ENCODE measurements around the gene SMG6.
A peak's percentile ranks its signal among the peaks of the same experiment; 100 is the strongest.

Gene SMG6

DNA sequence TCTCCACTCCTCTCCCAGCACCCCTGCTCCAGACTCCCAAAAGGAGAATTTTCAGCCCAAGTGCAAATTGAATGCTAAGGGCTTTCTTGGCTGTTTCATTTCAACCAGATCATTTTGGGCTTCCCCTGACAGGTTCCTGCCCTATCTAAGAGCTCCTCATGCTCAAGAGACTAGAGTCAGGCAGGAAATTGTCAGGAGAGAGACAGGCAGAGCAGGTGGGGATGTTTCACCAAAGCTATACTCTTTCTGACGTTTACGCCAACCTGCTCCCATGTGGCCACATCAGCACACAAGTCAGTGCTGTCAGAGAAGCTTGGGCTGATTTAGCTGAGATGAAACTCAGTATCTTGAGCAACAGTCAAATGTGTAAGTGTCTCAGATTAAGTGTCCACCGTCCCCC lies 217.3 kb downstream of the SMG6 start:
- H3K9ac ChIP-seq (ENCODE audit: low read length) = no peak overlapping the region
- no peaks in the 10 kb centered on the region for H3K27me3 ChIP-seq (ENCODE audit: insufficient read depth, low read length)
- no peaks in the 10 kb centered on the region for H3K9me3 ChIP-seq (ENCODE audit: low read length)
- peak overlapping the region; percentile 70 for H3K27ac ChIP-seq (ENCODE audit: low read depth, low read length, poor library complexity, severe bottlenecking)
- TF ChIP-seq, protein P1, sequence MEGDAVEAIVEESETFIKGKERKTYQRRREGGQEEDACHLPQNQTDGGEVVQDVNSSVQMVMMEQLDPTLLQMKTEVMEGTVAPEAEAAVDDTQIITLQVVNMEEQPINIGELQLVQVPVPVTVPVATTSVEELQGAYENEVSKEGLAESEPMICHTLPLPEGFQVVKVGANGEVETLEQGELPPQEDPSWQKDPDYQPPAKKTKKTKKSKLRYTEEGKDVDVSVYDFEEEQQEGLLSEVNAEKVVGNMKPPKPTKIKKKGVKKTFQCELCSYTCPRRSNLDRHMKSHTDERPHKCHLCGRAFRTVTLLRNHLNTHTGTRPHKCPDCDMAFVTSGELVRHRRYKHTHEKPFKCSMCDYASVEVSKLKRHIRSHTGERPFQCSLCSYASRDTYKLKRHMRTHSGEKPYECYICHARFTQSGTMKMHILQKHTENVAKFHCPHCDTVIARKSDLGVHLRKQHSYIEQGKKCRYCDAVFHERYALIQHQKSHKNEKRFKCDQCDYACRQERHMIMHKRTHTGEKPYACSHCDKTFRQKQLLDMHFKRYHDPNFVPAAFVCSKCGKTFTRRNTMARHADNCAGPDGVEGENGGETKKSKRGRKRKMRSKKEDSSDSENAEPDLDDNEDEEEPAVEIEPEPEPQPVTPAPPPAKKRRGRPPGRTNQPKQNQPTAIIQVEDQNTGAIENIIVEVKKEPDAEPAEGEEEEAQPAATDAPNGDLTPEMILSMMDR (IDR thresholded peaks at IDR 0.05; ENCODE audit: low read length) = no peak
- TF ChIP-seq EZH2 (IDR thresholded peaks at IDR 0.05; ENCODE audit: borderline replicate concordance, low read length) = no peak
- H3K9me2 ChIP-seq (ENCODE audit: low read depth, low read length) = no peaks in the 10 kb centered on the region
- no peak overlapping the region for H2AFZ ChIP-seq (ENCODE audit: low read length)
- no peaks in the 10 kb centered on the region for H4K20me1 ChIP-seq (ENCODE audit: insufficient read depth, low read length)
- peaks cover 7% of the 10 kb centered on the region; the same call in 1 of the 2 replicates for H3K36me3 ChIP-seq (ENCODE audit: insufficient read depth, low read length)
- H3K4me3 ChIP-seq (ENCODE audit: low read depth, low read length, poor library complexity, severe bottlenecking) = no peak overlapping the region
- peaks cover 51% of the 10 kb centered on the region for H3K4me1 ChIP-seq (ENCODE audit: insufficient read depth, low read length, severe bottlenecking)
- no peaks in the 10 kb centered on the region for H3K79me2 ChIP-seq (ENCODE audit: insufficient read depth, low read length)
- H3F3A ChIP-seq (ENCODE audit: insufficient read depth, low read length) = no peaks in the 10 kb centered on the region
- no peak overlapping the region for H3K4me2 ChIP-seq (ENCODE audit: low read length)

DNA sequence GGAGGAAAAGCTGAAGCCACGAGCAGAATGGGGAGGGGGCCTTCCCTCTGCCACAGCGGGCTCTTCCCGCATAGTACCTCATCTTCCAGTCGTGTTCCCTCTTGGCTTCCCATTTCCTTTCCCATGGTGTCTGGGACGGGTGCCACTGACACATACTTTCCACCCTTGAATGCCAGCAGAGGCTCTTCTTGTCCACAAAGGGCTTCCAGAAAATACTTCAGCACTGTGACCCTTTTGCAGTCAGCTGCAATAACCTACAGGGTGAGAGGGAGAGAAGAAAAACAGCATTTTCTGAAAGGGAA lies 218.0 kb downstream of the SMG6 start:
- no peaks in the 10 kb centered on the region for H3F3A ChIP-seq (ENCODE audit: insufficient read depth, low read length)
- no peaks in the 10 kb centered on the region for H4K20me1 ChIP-seq (ENCODE audit: insufficient read depth, low read length)

DNA sequence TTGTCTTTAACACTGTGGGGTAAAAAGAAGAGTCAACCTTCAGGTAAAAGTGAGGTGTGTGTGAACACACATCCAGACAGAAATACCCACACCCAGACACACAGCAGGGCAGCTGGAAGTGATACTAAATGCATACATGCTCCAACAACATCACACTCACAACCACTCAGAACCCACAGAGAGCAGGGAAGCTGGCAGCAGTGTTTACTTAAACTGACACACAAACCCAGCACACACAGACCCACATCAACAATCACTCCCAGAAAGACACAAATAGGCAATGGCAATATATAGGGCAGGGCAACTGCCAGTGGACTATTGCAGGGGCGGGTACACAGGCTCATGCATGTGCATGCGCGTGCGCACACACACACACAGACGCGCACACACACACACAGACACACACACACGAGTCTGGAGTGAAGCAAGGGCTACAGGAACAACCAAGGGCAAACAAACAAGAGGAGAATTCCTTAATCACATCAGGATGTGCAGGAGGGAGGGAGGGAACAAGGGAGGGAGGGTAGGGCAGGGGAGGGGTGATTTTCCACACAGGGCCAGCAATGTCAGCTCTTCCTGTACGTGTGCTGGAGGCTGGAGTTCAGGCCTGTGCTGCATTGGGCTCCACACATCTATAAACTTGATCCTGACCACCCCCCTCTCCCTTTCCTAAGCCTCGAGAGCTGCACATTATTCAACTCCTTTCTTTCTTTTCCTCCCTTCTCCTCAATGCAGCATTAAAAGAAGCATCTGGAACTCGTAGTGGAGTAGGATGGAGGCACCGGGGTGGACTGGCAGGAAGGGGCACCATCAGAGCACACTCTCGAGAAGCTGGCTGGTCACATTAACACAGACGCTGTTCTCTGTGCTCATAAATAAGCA lies 218.6 kb downstream of the SMG6 start:
- Histone ChIP-seq H3K9me2 (ENCODE audit: low read depth, low read length) (no peaks in the 10 kb centered on the region), H3K27me3 (ENCODE audit: insufficient read depth, low read length) (no peaks in the 10 kb centered on the region), H2AFZ (ENCODE audit: low read length) (no peak overlapping the region), H3K4me1 (ENCODE audit: insufficient read depth, low read length, severe bottlenecking) (peaks cover 38% of the 10 kb centered on the region), H4K20me1 (ENCODE audit: insufficient read depth, low read length) (no peaks in the 10 kb centered on the region), H3K79me2 (ENCODE audit: insufficient read depth, low read length) (no peaks in the 10 kb centered on the region), H3F3A (ENCODE audit: insufficient read depth, low read length) (no peaks in the 10 kb centered on the region), H3K36me3 (ENCODE audit: insufficient read depth, low read length) (peaks cover 11% of the 10 kb centered on the region; the same call in 1 of the 2 replicates), H3K9me3 (ENCODE audit: low read length) (no peaks in the 10 kb centered on the region), H3K4me3 (ENCODE audit: low read depth, low read length, poor library complexity, severe bottlenecking) (no peak overlapping the region), H3K27ac (ENCODE audit: low read depth, low read length, poor library complexity, severe bottlenecking) (no peak overlapping the region), H3K4me2 (ENCODE audit: low read length) (no peak overlapping the region), H3K9ac (ENCODE audit: low read length) (no peak overlapping the region)
- TF ChIP-seq, protein P1 (IDR thresholded peaks at IDR 0.05; ENCODE audit: low read length) = no peak
- no peak for TF ChIP-seq EZH2 (IDR thresholded peaks at IDR 0.05; ENCODE audit: borderline replicate concordance, low read length)

More for the DNA sequence above, 218.0 kb downstream of the SMG6 start:
- TF ChIP-seq EZH2 (IDR thresholded peaks at IDR 0.05; ENCODE audit: borderline replicate concordance, low read length) = no peak
- TF ChIP-seq, protein P1 (IDR thresholded peaks at IDR 0.05; ENCODE audit: low read length) = no peak
- Histone ChIP-seq H3K4me2 (ENCODE audit: low read length) (no peak overlapping the region), H3K9ac (ENCODE audit: low read length) (no peak overlapping the region), H3K4me1 (ENCODE audit: insufficient read depth, low read length, severe bottlenecking) (peaks cover 44% of the 10 kb centered on the region), H3K4me3 (ENCODE audit: low read depth, low read length, poor library complexity, severe bottlenecking) (no peak overlapping the region), H3K9me2 (ENCODE audit: low read depth, low read length) (no peaks in the 10 kb centered on the region), H3K27ac (ENCODE audit: low read depth, low read length, poor library complexity, severe bottlenecking) (no peak overlapping the region), H3K36me3 (ENCODE audit: insufficient read depth, low read length) (peaks cover 11% of the 10 kb centered on the region; the same call in 1 of the 2 replicates), H3K27me3 (ENCODE audit: insufficient read depth, low read length) (no peaks in the 10 kb centered on the region), H3K79me2 (ENCODE audit: insufficient read depth, low read length) (no peaks in the 10 kb centered on the region), H2AFZ (ENCODE audit: low read length) (no peak overlapping the region), H3K9me3 (ENCODE audit: low read length) (no peaks in the 10 kb centered on the region)

Data from OCI-LY1 (cell line).